ENCODE data around the gene AATF.

DNA sequence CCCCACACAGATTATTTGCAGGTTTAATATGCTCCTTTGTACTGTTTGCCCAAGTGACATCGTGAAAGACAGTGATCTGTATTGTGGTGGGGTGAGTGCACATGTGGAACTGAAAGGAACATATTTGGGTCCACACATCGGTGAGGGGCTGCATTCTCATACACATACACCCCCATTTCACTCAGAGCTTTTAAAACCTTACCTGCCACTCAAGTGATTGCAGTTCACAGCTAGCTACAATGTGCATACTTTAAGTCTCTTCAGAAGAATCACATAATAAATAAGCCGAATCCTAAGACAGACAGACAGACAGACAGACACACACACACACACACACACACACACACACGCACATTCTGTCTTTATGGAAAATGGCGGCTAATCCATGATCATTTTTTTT, 102.6 kb downstream of the AATF start:
- TF ChIP-seq, protein P1, sequence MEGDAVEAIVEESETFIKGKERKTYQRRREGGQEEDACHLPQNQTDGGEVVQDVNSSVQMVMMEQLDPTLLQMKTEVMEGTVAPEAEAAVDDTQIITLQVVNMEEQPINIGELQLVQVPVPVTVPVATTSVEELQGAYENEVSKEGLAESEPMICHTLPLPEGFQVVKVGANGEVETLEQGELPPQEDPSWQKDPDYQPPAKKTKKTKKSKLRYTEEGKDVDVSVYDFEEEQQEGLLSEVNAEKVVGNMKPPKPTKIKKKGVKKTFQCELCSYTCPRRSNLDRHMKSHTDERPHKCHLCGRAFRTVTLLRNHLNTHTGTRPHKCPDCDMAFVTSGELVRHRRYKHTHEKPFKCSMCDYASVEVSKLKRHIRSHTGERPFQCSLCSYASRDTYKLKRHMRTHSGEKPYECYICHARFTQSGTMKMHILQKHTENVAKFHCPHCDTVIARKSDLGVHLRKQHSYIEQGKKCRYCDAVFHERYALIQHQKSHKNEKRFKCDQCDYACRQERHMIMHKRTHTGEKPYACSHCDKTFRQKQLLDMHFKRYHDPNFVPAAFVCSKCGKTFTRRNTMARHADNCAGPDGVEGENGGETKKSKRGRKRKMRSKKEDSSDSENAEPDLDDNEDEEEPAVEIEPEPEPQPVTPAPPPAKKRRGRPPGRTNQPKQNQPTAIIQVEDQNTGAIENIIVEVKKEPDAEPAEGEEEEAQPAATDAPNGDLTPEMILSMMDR (IDR thresholded peaks at IDR 0.05) = no peak
- TF ChIP-seq SMAD4 (CRISPR knock-in tag; IDR thresholded peaks at IDR 0.05) (no peak), MYBL2 (CRISPR knock-in tag; IDR thresholded peaks at IDR 0.05) (no peak), ZNF263 (CRISPR knock-in tag; IDR thresholded peaks at IDR 0.05; ENCODE audit: low read depth) (no peak), NR1H2 (CRISPR knock-in tag; IDR thresholded peaks at IDR 0.05) (no peak), GABPB1 (CRISPR knock-in tag; IDR thresholded peaks at IDR 0.05) (no peak), ZNF396 (CRISPR knock-in tag; IDR thresholded peaks at IDR 0.05; ENCODE audit: borderline replicate concordance) (no peak), FOXP1 (CRISPR knock-in tag; IDR thresholded peaks at IDR 0.05; ENCODE audit: borderline replicate concordance) (no peak), KAT7 (CRISPR knock-in tag; IDR thresholded peaks at IDR 0.05; ENCODE audit: borderline replicate concordance) (no peak), ATF1 (CRISPR knock-in tag; IDR thresholded peaks at IDR 0.05) (no peak)
- TF ChIP-seq, protein P2, sequence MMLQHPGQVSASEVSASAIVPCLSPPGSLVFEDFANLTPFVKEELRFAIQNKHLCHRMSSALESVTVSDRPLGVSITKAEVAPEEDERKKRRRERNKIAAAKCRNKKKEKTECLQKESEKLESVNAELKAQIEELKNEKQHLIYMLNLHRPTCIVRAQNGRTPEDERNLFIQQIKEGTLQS (CRISPR knock-in tag; conservative IDR thresholded peaks at IDR 0.05) = no peak
- TF ChIP-seq, protein P3, sequence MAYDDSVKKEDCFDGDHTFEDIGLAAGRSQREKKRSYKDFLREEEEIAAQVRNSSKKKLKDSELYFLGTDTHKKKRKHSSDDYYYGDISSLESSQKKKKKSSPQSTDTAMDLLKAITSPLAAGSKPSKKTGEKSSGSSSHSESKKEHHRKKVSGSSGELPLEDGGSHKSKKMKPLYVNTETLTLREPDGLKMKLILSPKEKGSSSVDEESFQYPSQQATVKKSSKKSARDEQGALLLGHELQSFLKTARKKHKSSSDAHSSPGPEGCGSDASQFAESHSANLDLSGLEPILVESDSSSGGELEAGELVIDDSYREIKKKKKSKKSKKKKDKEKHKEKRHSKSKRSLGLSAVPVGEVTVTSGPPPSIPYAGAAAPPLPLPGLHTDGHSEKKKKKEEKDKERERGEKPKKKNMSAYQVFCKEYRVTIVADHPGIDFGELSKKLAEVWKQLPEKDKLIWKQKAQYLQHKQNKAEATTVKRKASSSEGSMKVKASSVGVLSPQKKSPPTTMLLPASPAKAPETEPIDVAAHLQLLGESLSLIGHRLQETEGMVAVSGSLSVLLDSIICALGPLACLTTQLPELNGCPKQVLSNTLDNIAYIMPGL (CRISPR knock-in tag; IDR thresholded peaks at IDR 0.05) = no peak
- TF ChIP-seq, protein P4, sequence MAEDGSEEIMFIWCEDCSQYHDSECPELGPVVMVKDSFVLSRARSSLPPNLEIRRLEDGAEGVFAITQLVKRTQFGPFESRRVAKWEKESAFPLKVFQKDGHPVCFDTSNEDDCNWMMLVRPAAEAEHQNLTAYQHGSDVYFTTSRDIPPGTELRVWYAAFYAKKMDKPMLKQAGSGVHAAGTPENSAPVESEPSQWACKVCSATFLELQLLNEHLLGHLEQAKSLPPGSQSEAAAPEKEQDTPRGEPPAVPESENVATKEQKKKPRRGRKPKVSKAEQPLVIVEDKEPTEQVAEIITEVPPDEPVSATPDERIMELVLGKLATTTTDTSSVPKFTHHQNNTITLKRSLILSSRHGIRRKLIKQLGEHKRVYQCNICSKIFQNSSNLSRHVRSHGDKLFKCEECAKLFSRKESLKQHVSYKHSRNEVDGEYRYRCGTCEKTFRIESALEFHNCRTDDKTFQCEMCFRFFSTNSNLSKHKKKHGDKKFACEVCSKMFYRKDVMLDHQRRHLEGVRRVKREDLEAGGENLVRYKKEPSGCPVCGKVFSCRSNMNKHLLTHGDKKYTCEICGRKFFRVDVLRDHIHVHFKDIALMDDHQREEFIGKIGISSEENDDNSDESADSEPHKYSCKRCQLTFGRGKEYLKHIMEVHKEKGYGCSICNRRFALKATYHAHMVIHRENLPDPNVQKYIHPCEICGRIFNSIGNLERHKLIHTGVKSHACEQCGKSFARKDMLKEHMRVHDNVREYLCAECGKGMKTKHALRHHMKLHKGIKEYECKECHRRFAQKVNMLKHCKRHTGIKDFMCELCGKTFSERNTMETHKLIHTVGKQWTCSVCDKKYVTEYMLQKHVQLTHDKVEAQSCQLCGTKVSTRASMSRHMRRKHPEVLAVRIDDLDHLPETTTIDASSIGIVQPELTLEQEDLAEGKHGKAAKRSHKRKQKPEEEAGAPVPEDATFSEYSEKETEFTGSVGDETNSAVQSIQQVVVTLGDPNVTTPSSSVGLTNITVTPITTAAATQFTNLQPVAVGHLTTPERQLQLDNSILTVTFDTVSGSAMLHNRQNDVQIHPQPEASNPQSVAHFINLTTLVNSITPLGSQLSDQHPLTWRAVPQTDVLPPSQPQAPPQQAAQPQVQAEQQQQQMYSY (CRISPR knock-in tag; IDR thresholded peaks at IDR 0.05) = no peak
- TF ChIP-seq, protein P5, sequence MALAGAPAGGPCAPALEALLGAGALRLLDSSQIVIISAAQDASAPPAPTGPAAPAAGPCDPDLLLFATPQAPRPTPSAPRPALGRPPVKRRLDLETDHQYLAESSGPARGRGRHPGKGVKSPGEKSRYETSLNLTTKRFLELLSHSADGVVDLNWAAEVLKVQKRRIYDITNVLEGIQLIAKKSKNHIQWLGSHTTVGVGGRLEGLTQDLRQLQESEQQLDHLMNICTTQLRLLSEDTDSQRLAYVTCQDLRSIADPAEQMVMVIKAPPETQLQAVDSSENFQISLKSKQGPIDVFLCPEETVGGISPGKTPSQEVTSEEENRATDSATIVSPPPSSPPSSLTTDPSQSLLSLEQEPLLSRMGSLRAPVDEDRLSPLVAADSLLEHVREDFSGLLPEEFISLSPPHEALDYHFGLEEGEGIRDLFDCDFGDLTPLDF (CRISPR knock-in tag; IDR thresholded peaks at IDR 0.05) = no peak

All from WTC11 (cell line).